OCI-LY7 (cell line): ENCODE measurements around the gene FBXW7. TPM values are rescaled to one million over a fixed set of nuclear protein-coding genes. Genes with fewer than 3 reads are reported as not detected.

ENCODE experiments used
- BruUV-seq: library from RNA; stranded (reverse); fragments of 400-500 nt; replicated peaks from 2 replicates; lab custom pipeline; 2021; lab: Mats Ljungman, UMichigan
- CTCF ChIA-PET: fragments of 300-600 bp; sonication (Branson Sonifier 250); formaldehyde crosslinking; loops from one replicate; lab custom pipeline; 2022; ENCODE audit warnings: antibody characterized with exemption; ENCODE audit not compliant: unreplicated experiment; lab: Charles Lee
- POLR2A ChIA-PET: fragments of 300-600 bp; sonication (Branson Sonifier 250); formaldehyde crosslinking; loops from one replicate; lab custom pipeline; 2022; ENCODE audit warnings: antibody characterized with exemption; lab: Charles Lee
- DNase-seq: peaks from one replicate; pipeline ENCODE4 v3.0.0-alpha.2; 2015; ENCODE audit warnings: low spot score
- H2AFZ ChIP-seq: fragments of 200-600 bp; sonication (generic), shearing (Covaris generic); 2 replicates; pipeline ENCODE4 v1.6.1; 2014; ENCODE audit warnings: mild to moderate bottlenecking, antibody characterized with exemption, low read length, moderate library complexity
- H3K27ac ChIP-seq: fragments of 200-600 bp; sonication (generic); 2 replicates; pipeline ENCODE4 v1.5.1; 2014; ENCODE audit warnings: mixed run types, low read depth, mild to moderate bottlenecking, moderate library complexity, low read length, inconsistent platforms; ENCODE audit not compliant: poor library complexity, severe bottlenecking
- H3K36me3 ChIP-seq: fragments of 200-600 bp; sonication (generic); 2 replicates; pipeline ENCODE4 v1.6.1; 2014; ENCODE audit warnings: mild to moderate bottlenecking, antibody characterized with exemption, low read length, moderate library complexity, mixed read lengths; ENCODE audit not compliant: insufficient read depth
- H3K4me1 ChIP-seq: fragments of 200-600 bp; sonication (generic); 2 replicates; pipeline ENCODE4 v1.5.1; 2014; ENCODE audit warnings: mild to moderate bottlenecking, low read length; ENCODE audit not compliant: insufficient read depth, poor library complexity, severe bottlenecking
- H3K4me2 ChIP-seq: fragments of 200-600 bp; sonication (generic); 2 replicates; pipeline ENCODE4 v1.6.1; 2014; ENCODE audit warnings: mild to moderate bottlenecking, low read length
- H3K4me3 ChIP-seq: fragments of 200-600 bp; sonication (generic); 2 replicates; pipeline ENCODE4 v1.5.1; 2014; ENCODE audit warnings: mild to moderate bottlenecking, low read depth, low read length; ENCODE audit not compliant: poor library complexity, severe bottlenecking
- H3K79me2 ChIP-seq: fragments of 200-600 bp; sonication (generic); 2 replicates; pipeline ENCODE4 v1.6.1; 2016; ENCODE audit warnings: low read depth, mild to moderate bottlenecking, low read length, moderate library complexity, mixed read lengths; ENCODE audit not compliant: insufficient read depth
- H3K9me2 ChIP-seq: fragments of 200-600 bp; sonication (generic); 2 replicates; pipeline ENCODE4 v1.6.1; 2016; ENCODE audit warnings: mild to moderate bottlenecking, low read length, mixed read lengths; ENCODE audit not compliant: insufficient read depth
- H3K9me3 ChIP-seq: fragments of 200-600 bp; sonication (generic); 2 replicates; pipeline ENCODE4 v1.6.1; 2014; ENCODE audit warnings: mild to moderate bottlenecking, mixed run types, low read length, mixed read lengths
- H4K20me1 ChIP-seq: fragments of 200-600 bp; sonication (generic); 2 replicates; pipeline ENCODE4 v1.6.1; 2014; ENCODE audit warnings: mild to moderate bottlenecking, antibody characterized with exemption, low read length, moderate library complexity, mixed read lengths; ENCODE audit not compliant: insufficient read depth
- EZH2phosphoT487 ChIP-seq: fragments of 200-600 bp; sonication (generic); IDR thresholded peaks from 2 replicates; pipeline ENCODE4 v1.6.1; 2018; ENCODE audit warnings: low read depth, borderline replicate concordance, mild to moderate bottlenecking, mixed run types, antibody characterized with exemption, low read length, moderate library complexity, mixed read lengths
- intact Hi-C: fragments of 100-400 bp; cut with micrococcal nuclease; formaldehyde crosslinking; loops from one replicate; pipeline ENCODE4 v1.10.0; 2022; ENCODE audit not compliant: unreplicated experiment
- total RNA-seq, 2 experiments: library from RNA; depleted of rRNA in 1 of 2; stranded (reverse); fragments of >200 nt in 1 of 2; shearing (Covaris generic) in 1 of 2; gene quantifications; 2 replicates each; pipeline ENCODE4 v1.2.3, GENCODE V29; 2014 to 2022
- TF ChIP-seq, protein P1 (sequence below): fragments of 200-600 bp; sonication (generic); conservative IDR thresholded peaks from 2 replicates; pipeline ENCODE4 v1.5.1; 2014; ENCODE audit warnings: mild to moderate bottlenecking, antibody characterized with exemption, low read length, moderate library complexity, mixed read lengths

The FBXW7 gene
- total RNA-seq, 2 experiments from 2014 or later, result 58.8 to 102 TPM

DNA sequence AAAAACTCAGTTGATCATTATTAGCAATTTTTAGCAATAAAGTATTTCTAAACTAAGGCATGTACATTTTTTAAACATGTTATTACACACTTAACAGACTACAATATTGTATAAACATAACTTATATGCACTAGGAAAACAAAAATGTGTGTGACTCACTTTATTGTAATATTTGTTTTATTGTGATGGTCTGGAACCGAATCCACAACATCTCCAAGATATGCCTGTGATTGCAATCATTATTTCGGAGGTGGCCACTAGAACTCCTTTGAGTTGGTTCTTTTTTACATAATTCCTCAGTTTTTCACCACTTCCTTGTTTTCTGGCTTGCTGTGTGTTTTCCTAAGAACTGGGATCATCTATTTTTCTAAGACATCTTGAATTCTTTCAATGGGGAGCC, 53.7 kb downstream of the FBXW7 start:
- TF ChIP-seq, protein P1, sequence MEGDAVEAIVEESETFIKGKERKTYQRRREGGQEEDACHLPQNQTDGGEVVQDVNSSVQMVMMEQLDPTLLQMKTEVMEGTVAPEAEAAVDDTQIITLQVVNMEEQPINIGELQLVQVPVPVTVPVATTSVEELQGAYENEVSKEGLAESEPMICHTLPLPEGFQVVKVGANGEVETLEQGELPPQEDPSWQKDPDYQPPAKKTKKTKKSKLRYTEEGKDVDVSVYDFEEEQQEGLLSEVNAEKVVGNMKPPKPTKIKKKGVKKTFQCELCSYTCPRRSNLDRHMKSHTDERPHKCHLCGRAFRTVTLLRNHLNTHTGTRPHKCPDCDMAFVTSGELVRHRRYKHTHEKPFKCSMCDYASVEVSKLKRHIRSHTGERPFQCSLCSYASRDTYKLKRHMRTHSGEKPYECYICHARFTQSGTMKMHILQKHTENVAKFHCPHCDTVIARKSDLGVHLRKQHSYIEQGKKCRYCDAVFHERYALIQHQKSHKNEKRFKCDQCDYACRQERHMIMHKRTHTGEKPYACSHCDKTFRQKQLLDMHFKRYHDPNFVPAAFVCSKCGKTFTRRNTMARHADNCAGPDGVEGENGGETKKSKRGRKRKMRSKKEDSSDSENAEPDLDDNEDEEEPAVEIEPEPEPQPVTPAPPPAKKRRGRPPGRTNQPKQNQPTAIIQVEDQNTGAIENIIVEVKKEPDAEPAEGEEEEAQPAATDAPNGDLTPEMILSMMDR, result no peak
- no peak for TF ChIP-seq EZH2phosphoT487
- peaks cover 94% of the 10 kb centered on the region for H3K79me2 ChIP-seq
- no peak overlapping the region for H2AFZ ChIP-seq
- no peak overlapping the region for H3K4me2 ChIP-seq
- no peak overlapping the region for H3K27ac ChIP-seq
- BruUV-seq, result no TSS peak
- H4K20me1 ChIP-seq, result 0 out of 2 replicates have a peak, but pooled peaks cover 3% of the 10 kb centered on the region
- H3K9me3 ChIP-seq, result peaks cover 22% of the 10 kb centered on the region; the same call in 1 of the 2 replicates
- ChIA-PET CTCF (no interaction called here), POLR2A (interaction anchor here (0.9 kb wide), 1 partner anchor 19 kb away, joined by 5 read pairs; no protein-coding TSS in a partner anchor)
- DNase-seq, result no peak
- no peak overlapping the region for H3K4me3 ChIP-seq
- H3K4me1 ChIP-seq, result no peaks in the 10 kb centered on the region
- H3K36me3 ChIP-seq, result peaks cover 28% of the 10 kb centered on the region
- intact Hi-C loops, result no loop called here
- H3K9me2 ChIP-seq, result no peaks in the 10 kb centered on the region

DNA sequence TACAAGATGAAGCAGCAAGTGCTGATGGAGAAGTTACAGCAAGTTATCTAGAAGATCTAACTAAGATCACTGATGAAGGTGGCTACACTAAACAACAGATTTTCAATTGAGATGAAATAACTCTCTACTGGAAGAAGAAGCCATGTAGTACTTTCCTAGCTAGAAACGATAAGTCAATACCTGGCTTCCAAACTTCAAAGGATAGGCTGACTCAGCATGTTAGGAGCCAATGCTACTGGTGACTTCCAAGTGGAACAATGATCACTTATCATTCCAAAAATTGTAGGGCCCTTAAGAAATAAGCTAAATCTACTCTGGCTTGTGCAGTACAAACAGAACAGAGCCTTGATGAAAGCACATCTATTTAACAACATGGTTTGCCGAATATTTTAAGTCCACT, 55.0 kb downstream of the FBXW7 start:
- intact Hi-C loops, result no loop called here
- BruUV-seq, result no TSS peak
- Histone ChIP-seq H3K9me2 (no peaks in the 10 kb centered on the region), H3K36me3 (peaks cover 28% of the 10 kb centered on the region), H3K9me3 (peaks cover 22% of the 10 kb centered on the region; the same call in 1 of the 2 replicates), H3K79me2 (peaks cover 94% of the 10 kb centered on the region), H3K4me1 (no peaks in the 10 kb centered on the region), H2AFZ (no peak overlapping the region), H3K4me2 (no peak overlapping the region), H3K4me3 (no peak overlapping the region), H4K20me1 (0 out of 2 replicates have a peak, but pooled peaks cover 11% of the 10 kb centered on the region), H3K27ac (no peak overlapping the region)
- no peak for DNase-seq
- CTCF ChIA-PET, result no interaction called here
- TF ChIP-seq EZH2phosphoT487, result no peak
- TF ChIP-seq, protein P1, result no peak
- POLR2A ChIA-PET, result interaction anchor here (0.6 to 2.4 kb wide), 8 partner anchors 10 to 162 kb away, joined by 3 to 15 read pairs (median 4); no protein-coding TSS in a partner anchor

DNA sequence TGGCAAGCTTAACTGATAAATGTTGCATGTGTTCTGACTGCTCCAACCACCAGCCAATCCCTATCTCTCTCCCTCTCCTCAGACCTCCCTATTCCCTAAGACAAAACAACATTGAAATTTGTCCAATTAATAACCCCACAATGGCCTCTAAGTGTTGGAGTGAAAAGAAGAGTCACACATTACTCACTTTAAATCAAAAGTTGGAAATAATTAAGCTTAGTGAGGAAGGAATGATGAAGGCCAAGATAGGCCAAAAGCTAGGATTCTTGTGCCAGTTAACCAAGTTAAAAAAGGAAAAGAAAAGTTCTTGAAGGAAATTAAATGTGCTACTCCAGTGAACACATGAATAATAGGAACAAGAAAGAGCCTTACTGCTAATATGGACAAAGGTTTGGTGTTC, 55.6 kb downstream of the FBXW7 start:
- H3K79me2 ChIP-seq, result peaks cover 94% of the 10 kb centered on the region
- no peaks in the 10 kb centered on the region for H3K9me2 ChIP-seq
- CTCF ChIA-PET, result no interaction called here
- BruUV-seq, result no TSS peak
- H3K36me3 ChIP-seq, result peaks cover 28% of the 10 kb centered on the region
- no peaks in the 10 kb centered on the region for H3K4me1 ChIP-seq
- no peak overlapping the region for H3K4me2 ChIP-seq
- H2AFZ ChIP-seq, result no peak overlapping the region
- no peak for DNase-seq
- no peak overlapping the region for H3K27ac ChIP-seq
- H3K4me3 ChIP-seq, result no peak overlapping the region
- peaks cover 22% of the 10 kb centered on the region; the same call in 1 of the 2 replicates for H3K9me3 ChIP-seq
- TF ChIP-seq, protein P1, result no peak
- no peak for TF ChIP-seq EZH2phosphoT487
- H4K20me1 ChIP-seq, result 0 out of 2 replicates have a peak, but pooled peaks cover 15% of the 10 kb centered on the region
- intact Hi-C loops, result no loop called here
- POLR2A ChIA-PET, result interaction anchor here (0.6 to 2.4 kb wide), 7 partner anchors 10 to 162 kb away, joined by 3 to 15 read pairs (median 4); no protein-coding TSS in a partner anchor
